IMR-90 (cell line): ENCODE data around the gene CARMIL1. TPM values are rescaled to one million over a fixed set of nuclear protein-coding genes. Genes with fewer than 3 reads are reported as not detected.

ENCODE experiments used
- ATAC-seq: fragments of 200-7000 bp; cut with Tn5 transposase; 2 replicates; pipeline ENCODE4 v1.9.1; 2020; ENCODE audit warnings: low read depth, mild to moderate bottlenecking, moderate library complexity
- BruUV-seq: library from RNA; stranded (reverse); fragments of 400-500 nt; replicated peaks from 2 replicates; lab custom pipeline; 2021; lab: Mats Ljungman, UMichigan
- CTCF ChIA-PET: fragments of 300-600 bp; formaldehyde crosslinking; extraction: SDS; loops from one replicate; lab custom pipeline; 2021; ENCODE audit warnings: antibody characterized with exemption; lab: Yijun Ruan, JAX
- POLR2A ChIA-PET: fragments of 300-600 bp; sonication (Branson Sonifier 250); formaldehyde crosslinking; loops from one replicate; lab custom pipeline; 2022; ENCODE audit warnings: antibody characterized with exemption; ENCODE audit not compliant: unreplicated experiment; lab: Charles Lee
- DNase-seq: peaks from one replicate; pipeline ENCODE4 v3.0.0; 2013
- H2AFZ ChIP-seq: replicated peaks from 2 replicates; pipeline ENCODE3; 2013; ENCODE audit warnings: low read length, mild to moderate bottlenecking; ENCODE audit not compliant: poor library complexity
- H2AK5ac ChIP-seq: 2 replicates; pipeline ENCODE4 v1.6.1; 2013; ENCODE audit warnings: low read depth, low read length, inconsistent platforms
- H2AK9ac ChIP-seq: replicated peaks from 2 replicates; pipeline ENCODE3; 2013; ENCODE audit warnings: mild to moderate bottlenecking, low read depth, low read length, moderate library complexity; ENCODE audit not compliant: poor library complexity
- H2BK120ac ChIP-seq: 2 replicates; pipeline ENCODE4 v1.6.1; 2013; ENCODE audit warnings: low read depth, low read length, inconsistent platforms
- H2BK15ac ChIP-seq: 3 replicates; pipeline ENCODE4 v1.6.1; 2013; ENCODE audit warnings: low read depth, low read length, inconsistent platforms
- H2BK20ac ChIP-seq: 2 replicates; pipeline ENCODE4 v1.6.1; 2013; ENCODE audit warnings: low read depth, mild to moderate bottlenecking, inconsistent platforms, low read length, moderate library complexity
- H2BK5ac ChIP-seq: 2 replicates; pipeline ENCODE4 v1.6.1; 2013; ENCODE audit warnings: mild to moderate bottlenecking, low read depth, low read length, inconsistent platforms; ENCODE audit not compliant: poor library complexity, severe bottlenecking
- H3K14ac ChIP-seq: replicated peaks from 2 replicates; pipeline ENCODE4 v1.6.1; 2013; ENCODE audit warnings: low read depth, low read length, inconsistent platforms
- H3K18ac ChIP-seq: 2 replicates; pipeline ENCODE4 v1.6.1; 2013; ENCODE audit warnings: low read depth, low read length, control low read depth
- H3K23ac ChIP-seq: 2 replicates; pipeline ENCODE4 v1.6.1; 2013; ENCODE audit warnings: low read depth, low read length, inconsistent platforms
- H3K27ac ChIP-seq: 2 replicates; pipeline ENCODE4 v1.5.1; 2013; ENCODE audit warnings: mild to moderate bottlenecking, control low read depth, low read length; ENCODE audit not compliant: insufficient read depth
- H3K27me3 ChIP-seq: 2 replicates; pipeline ENCODE4 v1.6.1; 2013; ENCODE audit warnings: low read length; ENCODE audit not compliant: control insufficient read depth, insufficient read depth
- H3K36me3 ChIP-seq: 2 replicates; pipeline ENCODE4 v1.6.1; 2013; ENCODE audit warnings: low read length, mixed read lengths; ENCODE audit not compliant: control insufficient read depth, insufficient read depth
- H3K4ac ChIP-seq: 2 replicates; pipeline ENCODE4 v1.6.1; 2013; ENCODE audit warnings: low read depth, low read length, inconsistent platforms
- H3K4me1 ChIP-seq: 2 replicates; pipeline ENCODE4 v1.6.1; 2013; ENCODE audit warnings: low read length, mixed read lengths; ENCODE audit not compliant: control insufficient read depth, insufficient read depth
- H3K4me2 ChIP-seq: 2 replicates; pipeline ENCODE4 v1.6.1; 2013; ENCODE audit warnings: low read depth, mild to moderate bottlenecking, control low read depth, low read length, moderate library complexity
- H3K4me3 ChIP-seq: 2 replicates; pipeline ENCODE4 v1.5.1; 2013; ENCODE audit warnings: low read depth, mild to moderate bottlenecking, control low read depth, low read length, moderate library complexity; ENCODE audit not compliant: insufficient read depth
- H3K56ac ChIP-seq: 2 replicates; pipeline ENCODE4 v1.6.1; 2013; ENCODE audit warnings: low read length, inconsistent platforms; ENCODE audit not compliant: insufficient read depth; ENCODE audit errors: extremely low read depth
- H3K79me1 ChIP-seq, 2 experiments: 2 replicates each; pipeline ENCODE4 v1.6.1; 2013; ENCODE audit warnings: low read length in 2 of 2, inconsistent platforms in 1 of 2, low read depth in 1 of 2
- H3K9ac ChIP-seq: 2 replicates; pipeline ENCODE4 v1.6.1; 2013; ENCODE audit warnings: low read depth, low read length, control low read depth
- H3K9me1 ChIP-seq: 2 replicates; pipeline ENCODE4 v1.6.1; 2013; ENCODE audit warnings: low read length, inconsistent platforms; ENCODE audit not compliant: insufficient read depth
- H3K9me3 ChIP-seq: 2 replicates; pipeline ENCODE4 v1.6.1; 2013; ENCODE audit warnings: low read length; ENCODE audit not compliant: control insufficient read depth, insufficient read depth
- H4K20me1 ChIP-seq: 2 replicates; pipeline ENCODE4 v1.6.1; 2013; ENCODE audit warnings: low read length, inconsistent platforms; ENCODE audit not compliant: insufficient read depth
- H4K5ac ChIP-seq: 2 replicates; pipeline ENCODE4 v1.6.1; 2013; ENCODE audit warnings: mild to moderate bottlenecking, low read depth, low read length, control low read depth
- H4K8ac ChIP-seq, 2 experiments: 2 replicates each; pipeline ENCODE4 v1.6.1; 2013; ENCODE audit warnings: low read depth in 2 of 2, low read length in 2 of 2, control low read depth in 1 of 2, inconsistent platforms in 1 of 2
- H4K91ac ChIP-seq: 2 replicates; pipeline ENCODE4 v1.6.1; 2013; ENCODE audit warnings: low read depth, low read length, inconsistent platforms; ENCODE audit not compliant: insufficient read depth
- CEBPB ChIP-seq: IDR thresholded peaks from 2 replicates; pipeline ENCODE4 v1.6.1; 2012; ENCODE audit warnings: low read depth, low read length, improper control_type of control experiment
- SMC3 ChIP-seq: fragments of 150-350 bp; IDR thresholded peaks from 2 replicates; pipeline ENCODE4 v1.6.1; 2016; ENCODE audit warnings: low read depth, mild to moderate bottlenecking, antibody characterized with exemption, low read length, moderate library complexity
- WGBS, 2 experiments: methylation state at CpG; one replicate each; pipeline versions ENCODE4 v1.1.5 to v1.1.7; 2013; ENCODE audit warnings: missing lambda C conversion rate in 2 of 2; ENCODE audit not compliant: insufficient read length in 1 of 2; ENCODE audit errors: extremely low coverage in 2 of 2; 5-methylcytosine and 5-hydroxymethylcytosine counted together
- dilution Hi-C: fragments of 300-500 bp; cut with HindIII; formaldehyde crosslinking; loops from one replicate; pipeline ENCODE4 v1.14.3; 2018; ENCODE audit warnings: low sequenced_read_pairs; ENCODE audit not compliant: unreplicated experiment
- in situ Hi-C: fragments of 300-500 bp; cut with MboI; formaldehyde crosslinking; loops from 3 replicates; pipeline ENCODE4 v1.14.3; 2019; ENCODE audit warnings: low sequenced_read_pairs, inconsistent platforms, mixed read lengths
- intact Hi-C: fragments of 100-400 bp; cut with micrococcal nuclease; formaldehyde crosslinking; loops from 2 replicates; pipeline ENCODE4 v1.10.0; 2022
- polyA plus RNA-seq, 3 experiments: library from polyadenylated mRNA; depleted of rRNA; stranded (reverse); fragments of >200 nt; gene quantifications; 2 replicates each; pipeline ENCODE4 v1.2.3, GENCODE V29; 2012; ENCODE audit warnings: low replicate concordance in 1 of 3
- total RNA-seq: library from RNA; depleted of rRNA; stranded (reverse); fragments of >200 nt; gene quantifications from 2 replicates; pipeline ENCODE4 v1.2.3, GENCODE V29; 2012

Gene CARMIL1
- total and polyA plus RNA-seq, 2 of the 4 experiments (the other 2 are of a cell fraction): 1.3 to 2.9 TPM

- Histone ChIP-seq H2AFZ (no peak overlapping the region), H2BK15ac (peak overlapping the region; percentile 70; the same call in 1 of the 3 replicates), H3K9ac (no peak overlapping the region; the same call in 1 of the 2 replicates), H4K5ac (no peak overlapping the region; the same call in 1 of the 2 replicates), H3K4me2 (peak overlapping the region; percentile 39; the same call in 1 of the 2 replicates), H3K23ac (no peak overlapping the region), H4K8ac (peak overlapping the region; percentile 49 to 90; a peak in 2 of 4 replicates), H3K56ac (peak overlapping the region; percentile 52; the same call in 1 of the 2 replicates), H3K14ac (no peak overlapping the region; the same call in 1 of the 2 replicates), H3K4me1 (peaks cover 9% of the 10 kb centered on the region), H3K79me1 (peaks cover 0 to 10% of the 10 kb centered on the region in 2 experiments; a peak in 2 of 4 replicates), H3K18ac (no peak overlapping the region; the same call in 1 of the 2 replicates), H2AK5ac (peak overlapping the region; percentile 68; the same call in 1 of the 2 replicates), H2AK9ac (no peak overlapping the region), H3K36me3 (no peaks in the 10 kb centered on the region), H3K9me1 (peaks cover 4% of the 10 kb centered on the region), H3K27me3 (no peaks in the 10 kb centered on the region), H3K4me3 (no peak overlapping the region), H3K27ac (peak overlapping the region; percentile 64; the same call in 1 of the 2 replicates), H4K20me1 (no peaks in the 10 kb centered on the region), H2BK5ac (peak overlapping the region; percentile 40), H4K91ac (peak overlapping the region; percentile 63; the same call in 1 of the 2 replicates), H3K9me3 (no peaks in the 10 kb centered on the region), H3K4ac (peak overlapping the region; percentile 83), H2BK20ac (peak overlapping the region; percentile 75), H2BK120ac (peak overlapping the region; percentile 89)
- CTCF ChIA-PET: interaction anchor here (0.6 to 1.3 kb wide), 8 partner anchors 9 to 511 kb away, joined by 3 to 8 read pairs (median 4); no protein-coding TSS in a partner anchor
- no peak; the same call in none of the 2 replicates for ATAC-seq
- in situ Hi-C loops: no loop called here
- peak; percentile 46 for DNase-seq
- intact Hi-C loops: loop anchor here (1.0 to 2.0 kb wide), 2 partner anchors 34 to 47 kb away; no protein-coding TSS in a partner anchor
- POLR2A ChIA-PET: interaction anchor here (0.7 to 1.1 kb wide), 2 partner anchors 13 to 176 kb away, joined by 4 read pairs; no protein-coding TSS in a partner anchor
- WGBS, 2 experiments: no CpG with 5 or more reads among the region's 2 CpGs
- dilution Hi-C loops: no loop called here
- TF ChIP-seq SMC3 (no peak), CEBPB (peak; percentile 74)
- BruUV-seq: no TSS peak
Measured at GRCh38 chr6:25312034-25312620, 33.0 kb downstream of the CARMIL1 start.
